Ishikawa (cell line): Measurements from ENCODE around the gene MEGF11.

Experiments
- CEBPB ChIP-seq: IDR thresholded peaks from 2 replicates; pipeline ENCODE4 v1.6.1; 2012
- CREB1 ChIP-seq: IDR thresholded peaks from 2 replicates; pipeline ENCODE4 v1.6.1; 2012; ENCODE audit warnings: low read depth
- EGR1 ChIP-seq: IDR thresholded peaks from 2 replicates; pipeline ENCODE4 v1.6.1; 2012
- EP300 ChIP-seq: IDR thresholded peaks from 2 replicates; pipeline ENCODE4 v1.6.1; 2012; ENCODE audit warnings: borderline replicate concordance
- FOXM1 ChIP-seq: IDR thresholded peaks from 2 replicates; pipeline ENCODE4 v1.6.1; 2012; ENCODE audit warnings: low read depth, borderline replicate concordance
- NFIC ChIP-seq: IDR thresholded peaks from 2 replicates; pipeline ENCODE4 v1.6.1; 2012
- RAD21 ChIP-seq: IDR thresholded peaks from 2 replicates; pipeline ENCODE4 v1.6.1; 2012; ENCODE audit warnings: low read depth
- TAF1 ChIP-seq: IDR thresholded peaks from 2 replicates; pipeline ENCODE4 v1.6.1; 2012; ENCODE audit warnings: low read depth, mild to moderate bottlenecking
- TCF12 ChIP-seq: IDR thresholded peaks from 2 replicates; pipeline ENCODE4 v1.6.1; 2012; ENCODE audit warnings: low read depth
- TEAD4 ChIP-seq: IDR thresholded peaks from 2 replicates; pipeline ENCODE4 v1.6.1; 2012
- YY1 ChIP-seq: IDR thresholded peaks from 2 replicates; pipeline ENCODE4 v1.6.1; 2012; ENCODE audit warnings: low read depth
- ZBTB7A ChIP-seq: IDR thresholded peaks from 2 replicates; pipeline ENCODE4 v1.6.1; 2012; ENCODE audit warnings: low read depth
- TF ChIP-seq, protein P1 (sequence below): IDR thresholded peaks from 2 replicates; pipeline ENCODE4 v1.6.1; 2012; ENCODE audit warnings: low read depth, mild to moderate bottlenecking
- TF ChIP-seq, protein P2 (sequence below): IDR thresholded peaks from 2 replicates; pipeline ENCODE4 v1.6.1; 2012
- TF ChIP-seq, protein P3 (sequence below): IDR thresholded peaks from 2 replicates; pipeline ENCODE4 v1.6.1; 2012

Gene MEGF11

DNA sequence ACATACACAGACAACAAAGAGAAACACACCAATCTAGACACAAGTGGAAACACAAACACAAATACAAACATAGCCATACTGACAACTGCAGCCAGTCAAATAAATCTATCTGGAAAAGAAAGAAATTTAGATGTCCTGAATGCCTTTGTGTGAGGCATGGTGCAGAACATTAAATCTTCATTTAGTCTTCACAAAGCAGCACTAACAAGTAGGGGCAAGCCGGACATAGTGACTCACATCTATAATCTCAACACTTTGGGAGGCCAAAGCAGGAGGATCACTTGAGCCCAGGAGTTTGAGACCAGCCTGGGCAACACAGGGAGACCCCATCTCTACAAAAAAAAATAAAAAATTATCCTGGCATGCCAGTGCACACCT is 11.7 kb downstream of the MEGF11 start:
- TF ChIP-seq CEBPB (no peak), RAD21 (no peak), TEAD4 (no peak), EP300 (no peak), CREB1 (no peak), NFIC (no peak), YY1 (no peak), TCF12 (no peak), ZBTB7A (no peak)

DNA sequence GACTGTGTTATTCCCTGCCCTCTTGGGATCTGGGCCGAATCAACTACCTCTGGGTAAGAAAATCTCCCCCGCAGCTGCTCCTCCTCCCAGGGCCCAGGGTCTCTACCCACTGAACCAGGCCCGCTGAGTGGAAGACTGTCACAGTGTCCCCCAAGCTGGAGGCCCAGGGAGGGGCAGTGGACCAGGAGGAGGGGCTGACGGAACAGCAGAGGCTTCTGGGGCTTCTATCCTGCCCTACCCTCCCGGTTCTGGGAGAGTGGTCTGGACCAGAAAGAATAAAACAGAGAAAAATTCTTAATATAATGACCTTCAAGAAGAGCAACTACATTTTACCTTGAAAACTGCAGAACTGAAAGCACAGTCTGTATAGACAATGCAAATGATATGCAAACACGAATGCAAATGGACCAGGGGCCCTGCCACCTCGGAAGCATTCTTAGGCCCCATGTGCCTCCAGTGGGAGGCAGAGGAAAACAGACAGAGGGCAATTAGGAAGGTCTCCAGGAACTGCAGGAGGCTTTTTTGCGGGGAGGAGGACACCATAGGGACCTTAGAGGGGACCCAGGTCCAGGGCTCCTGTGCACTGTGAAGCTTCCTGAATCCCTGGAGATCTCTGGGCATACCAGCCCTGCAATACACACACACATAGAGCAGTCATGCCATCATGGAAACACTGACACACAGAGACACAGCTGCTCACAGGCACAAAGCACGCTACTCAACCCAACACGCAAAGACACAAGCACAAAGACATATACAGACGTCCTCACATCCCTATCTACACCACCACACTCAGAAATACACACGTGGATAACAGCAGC is 12.3 kb downstream of the MEGF11 start:
- TF ChIP-seq, protein P1, sequence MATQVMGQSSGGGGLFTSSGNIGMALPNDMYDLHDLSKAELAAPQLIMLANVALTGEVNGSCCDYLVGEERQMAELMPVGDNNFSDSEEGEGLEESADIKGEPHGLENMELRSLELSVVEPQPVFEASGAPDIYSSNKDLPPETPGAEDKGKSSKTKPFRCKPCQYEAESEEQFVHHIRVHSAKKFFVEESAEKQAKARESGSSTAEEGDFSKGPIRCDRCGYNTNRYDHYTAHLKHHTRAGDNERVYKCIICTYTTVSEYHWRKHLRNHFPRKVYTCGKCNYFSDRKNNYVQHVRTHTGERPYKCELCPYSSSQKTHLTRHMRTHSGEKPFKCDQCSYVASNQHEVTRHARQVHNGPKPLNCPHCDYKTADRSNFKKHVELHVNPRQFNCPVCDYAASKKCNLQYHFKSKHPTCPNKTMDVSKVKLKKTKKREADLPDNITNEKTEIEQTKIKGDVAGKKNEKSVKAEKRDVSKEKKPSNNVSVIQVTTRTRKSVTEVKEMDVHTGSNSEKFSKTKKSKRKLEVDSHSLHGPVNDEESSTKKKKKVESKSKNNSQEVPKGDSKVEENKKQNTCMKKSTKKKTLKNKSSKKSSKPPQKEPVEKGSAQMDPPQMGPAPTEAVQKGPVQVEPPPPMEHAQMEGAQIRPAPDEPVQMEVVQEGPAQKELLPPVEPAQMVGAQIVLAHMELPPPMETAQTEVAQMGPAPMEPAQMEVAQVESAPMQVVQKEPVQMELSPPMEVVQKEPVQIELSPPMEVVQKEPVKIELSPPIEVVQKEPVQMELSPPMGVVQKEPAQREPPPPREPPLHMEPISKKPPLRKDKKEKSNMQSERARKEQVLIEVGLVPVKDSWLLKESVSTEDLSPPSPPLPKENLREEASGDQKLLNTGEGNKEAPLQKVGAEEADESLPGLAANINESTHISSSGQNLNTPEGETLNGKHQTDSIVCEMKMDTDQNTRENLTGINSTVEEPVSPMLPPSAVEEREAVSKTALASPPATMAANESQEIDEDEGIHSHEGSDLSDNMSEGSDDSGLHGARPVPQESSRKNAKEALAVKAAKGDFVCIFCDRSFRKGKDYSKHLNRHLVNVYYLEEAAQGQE, result no peak
- no peak for TF ChIP-seq YY1
- TF ChIP-seq, protein P2, sequence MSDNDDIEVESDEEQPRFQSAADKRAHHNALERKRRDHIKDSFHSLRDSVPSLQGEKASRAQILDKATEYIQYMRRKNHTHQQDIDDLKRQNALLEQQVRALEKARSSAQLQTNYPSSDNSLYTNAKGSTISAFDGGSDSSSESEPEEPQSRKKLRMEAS, result no peak
- no peak for TF ChIP-seq FOXM1

DNA sequence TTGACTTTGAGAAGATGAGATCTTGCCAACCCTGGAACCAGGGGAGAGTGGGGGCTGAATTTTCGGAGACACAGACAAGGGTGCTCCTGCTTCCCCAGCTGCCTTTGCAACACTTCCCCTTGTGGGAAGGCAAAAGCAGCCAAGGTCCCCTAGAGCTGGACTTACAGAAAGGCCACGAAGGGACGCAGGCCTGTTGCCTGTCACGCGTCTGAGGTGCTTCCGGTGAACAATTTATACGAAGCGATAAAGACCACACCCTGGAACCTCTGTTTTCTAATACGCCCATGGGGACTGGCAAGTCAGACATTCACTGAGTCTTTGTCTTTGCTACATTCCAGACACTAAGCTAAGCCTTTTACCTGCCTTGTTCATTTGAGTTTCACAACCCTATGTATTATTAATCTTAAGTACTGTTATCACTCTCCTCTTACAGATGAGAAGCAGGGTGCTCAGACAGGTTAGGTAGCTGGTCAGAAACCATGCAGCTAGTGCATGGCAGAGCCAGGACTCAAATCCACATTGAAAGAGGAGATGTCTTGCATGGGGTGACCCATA is 13.2 kb downstream of the MEGF11 start:
- TF ChIP-seq NFIC, result no peak
- TF ChIP-seq CEBPB, result no peak
- no peak for TF ChIP-seq ZBTB7A
- no peak for TF ChIP-seq RAD21
- TF ChIP-seq, protein P2, result no peak
- no peak for TF ChIP-seq YY1
- no peak for TF ChIP-seq EGR1
- TF ChIP-seq EP300, result no peak

DNA sequence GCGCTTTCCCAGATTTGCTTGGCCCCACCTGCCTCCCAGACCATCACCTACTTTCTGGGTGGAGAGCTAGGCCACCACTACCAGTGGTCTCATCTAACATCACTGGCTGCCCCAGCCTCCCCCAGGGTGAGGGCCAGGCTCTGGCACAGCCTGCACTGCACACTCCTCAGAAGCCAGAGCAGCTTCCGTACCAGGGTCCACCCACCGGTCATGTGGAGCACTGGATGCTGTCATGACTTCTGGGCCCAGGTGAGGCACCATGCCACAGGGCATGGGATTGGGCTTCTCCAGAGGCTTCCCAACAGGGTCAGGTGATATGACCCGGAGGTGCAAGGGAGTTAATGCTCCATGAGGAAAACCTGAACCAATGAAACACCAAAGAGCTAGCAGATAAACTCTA is 14.0 kb downstream of the MEGF11 start:
- TF ChIP-seq, protein P2, result no peak
- TF ChIP-seq CEBPB, result no peak
- TF ChIP-seq EGR1, result no peak
- no peak for TF ChIP-seq ZBTB7A
- no peak for TF ChIP-seq YY1
- TF ChIP-seq RAD21, result no peak
- no peak for TF ChIP-seq EP300
- no peak for TF ChIP-seq NFIC
- no peak for TF ChIP-seq TCF12
- TF ChIP-seq, protein P3, sequence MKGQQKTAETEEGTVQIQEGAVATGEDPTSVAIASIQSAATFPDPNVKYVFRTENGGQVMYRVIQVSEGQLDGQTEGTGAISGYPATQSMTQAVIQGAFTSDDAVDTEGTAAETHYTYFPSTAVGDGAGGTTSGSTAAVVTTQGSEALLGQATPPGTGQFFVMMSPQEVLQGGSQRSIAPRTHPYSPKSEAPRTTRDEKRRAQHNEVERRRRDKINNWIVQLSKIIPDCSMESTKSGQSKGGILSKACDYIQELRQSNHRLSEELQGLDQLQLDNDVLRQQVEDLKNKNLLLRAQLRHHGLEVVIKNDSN, result no peak
- no peak for TF ChIP-seq FOXM1
- TF ChIP-seq CREB1, result no peak
- no peak for TF ChIP-seq TEAD4
- no peak for TF ChIP-seq TAF1
- TF ChIP-seq, protein P1, result no peak

DNA sequence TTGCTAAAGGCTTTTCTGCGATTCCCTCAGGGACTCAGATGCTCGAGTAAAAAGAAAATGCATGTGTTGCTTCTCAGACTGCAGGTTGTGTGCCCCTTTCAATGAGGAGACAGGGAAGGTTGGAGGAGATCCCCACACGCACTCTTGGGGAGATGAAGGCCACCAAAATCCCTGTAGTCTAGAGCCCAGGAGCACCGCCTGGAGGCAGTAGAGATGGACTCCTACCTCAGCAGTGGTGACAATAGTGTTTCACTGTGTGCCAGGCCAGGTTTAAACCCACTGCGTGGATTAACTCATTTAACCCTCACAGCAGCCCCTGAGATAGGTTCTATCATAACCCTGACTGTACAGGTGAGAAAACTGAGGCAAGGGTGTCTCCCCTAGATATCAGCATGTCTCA is 15.2 kb downstream of the MEGF11 start:
- no peak for TF ChIP-seq CEBPB
- TF ChIP-seq FOXM1, result no peak
- TF ChIP-seq ZBTB7A, result no peak
- TF ChIP-seq TCF12, result no peak
- no peak for TF ChIP-seq YY1
- TF ChIP-seq, protein P3, result no peak
- no peak for TF ChIP-seq TAF1
- TF ChIP-seq TEAD4, result no peak
